Fibroblast of skin of back (primary cell): ENCODE data around the gene NLRP1.

Experiments
- DNase-seq: peaks from one replicate; pipeline ENCODE4 v3.0.0-alpha.2; 2013

The NLRP1 gene

GRCh38 chr17:5467416-5467815 is 116.9 kb downstream of the NLRP1 start:
- DNase-seq = peak; percentile 2

- no peak for DNase-seq
Measured at GRCh38 chr17:5466295-5466694, 118.0 kb downstream of the NLRP1 start.

GRCh38 chr17:5464717-5465507 is 119.4 kb downstream of the NLRP1 start:
- DNase-seq = no peak
